Stimulated activated CD4-positive, alpha-beta T cell treated with anti-CD3 and anti-CD28 coated beads, TNF-alpha, amount 100 ng/mL, for 4 hours (primary cell): ENCODE data around the gene ZNF486.
"Not testable (repeated sequence)": the region's sequence is repeated elsewhere in the genome, so short reads cannot be mapped to it uniquely, and the experiment has no call there.

ENCODE experiments used
- DNase-seq, 3 experiments: peaks; one replicate each; pipeline ENCODE4 v3.0.0-alpha.2; 2020; ENCODE audit warnings: low read depth in 3 of 3

ZNF486 gene

GRCh38 chr19:20167020-20167644 is at the start of gene ZNF486:
Gene ZNF486, plus strand, starts transcription at chr19:20167214. Its CDS starts 117 bp downstream, at chr19:20167331.
- DNase-seq = peak; percentile 63 to 85 (median 76)

- not testable (repeated sequence) for DNase-seq
Observed at GRCh38 chr19:20118064-20118839, 48.8 kb upstream of the ZNF486 start.

- no peak for DNase-seq
Observed at GRCh38 chr19:20124879-20125278, 42.1 kb upstream of the ZNF486 start.

GRCh38 chr19:20132933-20133332 is 34.1 kb upstream of the ZNF486 start:
- not testable (repeated sequence) for DNase-seq

GRCh38 chr19:20137714-20138113 is 29.3 kb upstream of the ZNF486 start:
- DNase-seq = not testable (repeated sequence)

- no peak for DNase-seq
Observed at GRCh38 chr19:20151617-20152145, 15.3 kb upstream of the ZNF486 start.

- DNase-seq = not testable (repeated sequence)
Observed at GRCh38 chr19:20152506-20152905, 14.5 kb upstream of the ZNF486 start.

GRCh38 chr19:20153281-20153680 is 13.7 kb upstream of the ZNF486 start:
- no peak for DNase-seq

- DNase-seq = no peak
Observed at GRCh38 chr19:20154636-20155035, 12.4 kb upstream of the ZNF486 start.

GRCh38 chr19:20162821-20163220 is 4.2 kb upstream of the ZNF486 start:
- no peak for DNase-seq

- no peak for DNase-seq
Observed at GRCh38 chr19:20164456-20164855, 2.6 kb upstream of the ZNF486 start.

- DNase-seq = no peak
Observed at GRCh38 chr19:20165971-20166592, 932 bp upstream of the ZNF486 start.

- no peak for DNase-seq
Observed at GRCh38 chr19:20167651-20168122, 673 bp downstream of the ZNF486 start.

- no peak for DNase-seq
Observed at GRCh38 chr19:20171285-20171684, 4.3 kb downstream of the ZNF486 start.

- DNase-seq = not testable (repeated sequence)
Observed at GRCh38 chr19:20175848-20176247, 8.8 kb downstream of the ZNF486 start.

- not testable (repeated sequence) for DNase-seq
Observed at GRCh38 chr19:20179956-20180355, 12.9 kb downstream of the ZNF486 start.

- DNase-seq = no peak
Observed at GRCh38 chr19:20182222-20182785, 15.3 kb downstream of the ZNF486 start.

GRCh38 chr19:20186174-20186573 is 19.2 kb downstream of the ZNF486 start:
- no peak for DNase-seq

GRCh38 chr19:20197747-20198146 is 30.7 kb downstream of the ZNF486 start:
- DNase-seq = no peak

GRCh38 chr19:20209051-20209450 is 42.0 kb downstream of the ZNF486 start:
- no peak for DNase-seq

GRCh38 chr19:20214366-20214765 is 47.4 kb downstream of the ZNF486 start:
- not testable (repeated sequence) for DNase-seq

GRCh38 chr19:20221605-20222004 is 54.6 kb downstream of the ZNF486 start:
- DNase-seq = not testable (repeated sequence)
